Smooth muscle cell (in vitro differentiated cells): ENCODE measurements around the gene LMO7. TPM values are rescaled to one million over a fixed set of nuclear protein-coding genes. Genes with fewer than 3 reads are reported as not detected.

ENCODE experiments used
- DNase-seq: peaks from one replicate; lab custom pipeline; 2025; ENCODE audit not compliant: unreplicated experiment; lab: John Stamatoyannopoulos, UW
- H2AFZ ChIP-seq: fragments of 200-600 bp; sonication (generic); 2 replicates; pipeline ENCODE4 v1.6.0; 2016; ENCODE audit warnings: antibody characterized with exemption, low read depth, mild to moderate bottlenecking
- H3F3A ChIP-seq: fragments of 200-600 bp; sonication (generic); 2 replicates; pipeline ENCODE4 v1.6.0; 2017; ENCODE audit warnings: antibody characterized with exemption, low read depth
- H3K27ac ChIP-seq: fragments of 200-600 bp; sonication (generic); 2 replicates; pipeline ENCODE4 v1.5.1; 2016; ENCODE audit warnings: low read depth, mild to moderate bottlenecking
- H3K27me3 ChIP-seq: fragments of 200-600 bp; sonication (generic); 2 replicates; pipeline ENCODE4 v1.6.1; 2016; ENCODE audit warnings: low read depth, mild to moderate bottlenecking
- H3K36me3 ChIP-seq: fragments of 200-600 bp; sonication (generic); 2 replicates; pipeline ENCODE4 v1.5.1; 2016; ENCODE audit warnings: low read depth
- H3K4me1 ChIP-seq: fragments of 200-600 bp; sonication (generic); 2 replicates; pipeline ENCODE4 v1.5.1; 2016; ENCODE audit warnings: low read depth
- H3K4me2 ChIP-seq: fragments of 200-600 bp; sonication (generic); 2 replicates; pipeline ENCODE4 v1.6.0; 2016; ENCODE audit warnings: mild to moderate bottlenecking
- H3K4me3 ChIP-seq: fragments of 200-600 bp; sonication (generic); 2 replicates; pipeline ENCODE4 v1.5.1; 2016; ENCODE audit warnings: mild to moderate bottlenecking
- H3K79me2 ChIP-seq: fragments of 200-600 bp; sonication (generic); 2 replicates; pipeline ENCODE4 v1.6.0; 2016; ENCODE audit warnings: low read depth, mild to moderate bottlenecking
- H3K9ac ChIP-seq: fragments of 200-600 bp; sonication (generic); 2 replicates; pipeline ENCODE4 v1.6.0; 2016; ENCODE audit warnings: low read depth
- H3K9me3 ChIP-seq: fragments of 200-600 bp; sonication (generic); replicated peaks from 2 replicates; pipeline ENCODE4 v1.5.1; 2016; ENCODE audit warnings: low read depth
- H4K20me1 ChIP-seq: fragments of 200-600 bp; sonication (generic); 2 replicates; pipeline ENCODE4 v1.6.0; 2016; ENCODE audit warnings: low read depth
- WGBS: methylation state at CpG from one replicate; pipeline ENCODE4 v1.1.7; 2016; ENCODE audit warnings: low lambda C conversion rate; 5-methylcytosine and 5-hydroxymethylcytosine counted together
- polyA plus RNA-seq: library from polyadenylated mRNA; unstranded; fragments of >200 nt; fragmentation: Nextera tagmentation; extraction: Ambion mirVana; gene quantifications from 2 replicates; pipeline ENCODE4 v1.2.1, GENCODE V29; 2016
- total RNA-seq: library from RNA; depleted of rRNA; stranded (reverse); fragments of >200 nt; gene quantifications from 2 replicates; pipeline ENCODE4 v1.2.3, GENCODE V29; 2014
- TF ChIP-seq, protein P1 (sequence below): fragments of 200-600 bp; sonication (generic); IDR thresholded peaks from 2 replicates; pipeline ENCODE4 v1.5.1; 2017; ENCODE audit warnings: borderline replicate concordance, mild to moderate bottlenecking, antibody characterized with exemption; ENCODE audit not compliant: insufficient read depth, poor library complexity, severe bottlenecking

The LMO7 gene
- total and polyA plus RNA-seq, 2 experiments from 2014 or later, result 157 to 213 TPM

DNA sequence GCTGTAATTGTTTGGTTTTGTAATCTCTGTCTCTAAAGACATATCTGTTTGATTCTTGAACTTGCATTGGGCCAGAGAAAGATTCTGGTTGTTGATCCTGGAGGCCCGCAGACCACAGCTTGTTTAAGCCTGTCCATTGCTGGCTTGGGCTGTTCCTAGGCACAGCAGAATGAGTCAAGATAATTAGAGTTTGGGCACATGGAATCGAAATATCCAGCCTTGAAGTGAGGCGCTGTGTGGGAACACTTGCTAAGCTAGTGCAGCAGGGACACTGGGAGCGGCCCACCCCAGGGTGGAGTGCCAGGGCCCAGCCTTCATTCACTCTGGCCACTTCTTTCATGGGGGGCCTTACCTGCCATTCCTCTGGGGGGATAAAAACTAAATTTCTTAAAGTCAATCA lies 219.7 kb downstream of the LMO7 start:
- no peak for DNase-seq
- peaks cover 55% of the 10 kb centered on the region for H4K20me1 ChIP-seq
- H3K27ac ChIP-seq, result no peak overlapping the region
- H3K4me2 ChIP-seq, result no peak overlapping the region
- H3K4me3 ChIP-seq, result no peak overlapping the region
- H3K36me3 ChIP-seq, result peaks cover 42% of the 10 kb centered on the region
- peaks cover 3% of the 10 kb centered on the region for H3K79me2 ChIP-seq
- WGBS, result 94% methylated on average over 4 of the region's 4 CpGs
- H3K4me1 ChIP-seq, result no peaks in the 10 kb centered on the region
- no peak overlapping the region for H3K9ac ChIP-seq
- no peaks in the 10 kb centered on the region for H3K27me3 ChIP-seq
- peaks cover 7% of the 10 kb centered on the region for H3F3A ChIP-seq
- TF ChIP-seq, protein P1, sequence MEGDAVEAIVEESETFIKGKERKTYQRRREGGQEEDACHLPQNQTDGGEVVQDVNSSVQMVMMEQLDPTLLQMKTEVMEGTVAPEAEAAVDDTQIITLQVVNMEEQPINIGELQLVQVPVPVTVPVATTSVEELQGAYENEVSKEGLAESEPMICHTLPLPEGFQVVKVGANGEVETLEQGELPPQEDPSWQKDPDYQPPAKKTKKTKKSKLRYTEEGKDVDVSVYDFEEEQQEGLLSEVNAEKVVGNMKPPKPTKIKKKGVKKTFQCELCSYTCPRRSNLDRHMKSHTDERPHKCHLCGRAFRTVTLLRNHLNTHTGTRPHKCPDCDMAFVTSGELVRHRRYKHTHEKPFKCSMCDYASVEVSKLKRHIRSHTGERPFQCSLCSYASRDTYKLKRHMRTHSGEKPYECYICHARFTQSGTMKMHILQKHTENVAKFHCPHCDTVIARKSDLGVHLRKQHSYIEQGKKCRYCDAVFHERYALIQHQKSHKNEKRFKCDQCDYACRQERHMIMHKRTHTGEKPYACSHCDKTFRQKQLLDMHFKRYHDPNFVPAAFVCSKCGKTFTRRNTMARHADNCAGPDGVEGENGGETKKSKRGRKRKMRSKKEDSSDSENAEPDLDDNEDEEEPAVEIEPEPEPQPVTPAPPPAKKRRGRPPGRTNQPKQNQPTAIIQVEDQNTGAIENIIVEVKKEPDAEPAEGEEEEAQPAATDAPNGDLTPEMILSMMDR, result no peak
- no peaks in the 10 kb centered on the region for H3K9me3 ChIP-seq
- no peak overlapping the region for H2AFZ ChIP-seq

DNA sequence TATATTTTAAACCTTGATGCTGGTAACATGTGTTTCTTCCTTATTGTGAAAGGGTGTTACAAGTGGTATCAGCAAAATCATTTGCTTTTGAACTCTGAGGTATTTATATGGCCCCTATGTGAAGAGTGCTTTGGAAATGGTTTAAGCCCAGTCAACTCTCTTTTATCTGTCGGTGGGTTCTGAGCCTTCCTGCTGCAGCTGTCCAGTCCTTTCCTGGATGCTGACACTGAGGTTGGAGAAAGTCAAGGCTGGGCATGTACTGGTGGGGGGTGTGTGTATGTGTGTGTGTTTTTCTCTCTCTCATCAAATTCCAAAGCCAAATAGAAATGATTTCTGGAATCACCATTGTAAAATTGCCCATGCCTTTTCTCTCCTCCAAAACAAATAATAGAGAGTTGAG lies 221.2 kb downstream of the LMO7 start:
- H3K4me1 ChIP-seq, result no peaks in the 10 kb centered on the region
- H2AFZ ChIP-seq, result no peak overlapping the region
- H3K27ac ChIP-seq, result no peak overlapping the region
- H3K9me3 ChIP-seq, result no peaks in the 10 kb centered on the region
- TF ChIP-seq, protein P1, result no peak
- H3F3A ChIP-seq, result peaks cover 7% of the 10 kb centered on the region
- H3K36me3 ChIP-seq, result peaks cover 27% of the 10 kb centered on the region
- no peak overlapping the region for H3K4me3 ChIP-seq
- DNase-seq, result no peak
- no peaks in the 10 kb centered on the region for H3K27me3 ChIP-seq
- H3K79me2 ChIP-seq, result no peaks in the 10 kb centered on the region
- H4K20me1 ChIP-seq, result peaks cover 44% of the 10 kb centered on the region
- no peak overlapping the region for H3K4me2 ChIP-seq
- no peak overlapping the region for H3K9ac ChIP-seq
- WGBS, result 50% methylated on average over 1 of the region's 1 CpG

DNA sequence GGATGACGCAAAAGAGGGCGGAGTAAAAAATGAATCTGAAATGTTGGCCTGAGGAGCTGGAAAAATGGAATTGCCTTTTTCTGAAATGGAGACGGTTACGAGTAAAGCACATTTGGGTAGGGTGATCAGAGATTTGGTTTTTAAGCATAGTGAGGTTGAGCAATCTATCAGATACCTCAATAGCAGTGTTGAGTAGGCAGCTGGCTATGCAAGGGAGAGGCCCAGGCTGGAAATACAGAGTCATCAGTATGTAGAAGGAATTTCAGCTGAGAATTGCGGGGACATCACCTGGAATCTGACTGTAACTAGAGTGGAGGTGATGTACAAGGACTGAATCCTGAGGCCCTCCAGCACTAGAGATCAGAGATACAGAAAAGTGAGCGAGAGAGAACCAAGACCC lies 224.8 kb downstream of the LMO7 start:
- Histone ChIP-seq H3K9ac (no peak overlapping the region), H3K9me3 (no peaks in the 10 kb centered on the region), H3K36me3 (peaks cover 18% of the 10 kb centered on the region), H3K4me1 (no peaks in the 10 kb centered on the region), H3F3A (peaks cover 7% of the 10 kb centered on the region), H3K27ac (no peak overlapping the region), H3K27me3 (no peaks in the 10 kb centered on the region), H3K4me2 (no peak overlapping the region), H2AFZ (no peak overlapping the region), H3K79me2 (no peaks in the 10 kb centered on the region), H4K20me1 (peaks cover 24% of the 10 kb centered on the region), H3K4me3 (no peak overlapping the region)
- 97% methylated on average over 6 of the region's 6 CpGs for WGBS
- DNase-seq, result no peak
- TF ChIP-seq, protein P1, result no peak

DNA sequence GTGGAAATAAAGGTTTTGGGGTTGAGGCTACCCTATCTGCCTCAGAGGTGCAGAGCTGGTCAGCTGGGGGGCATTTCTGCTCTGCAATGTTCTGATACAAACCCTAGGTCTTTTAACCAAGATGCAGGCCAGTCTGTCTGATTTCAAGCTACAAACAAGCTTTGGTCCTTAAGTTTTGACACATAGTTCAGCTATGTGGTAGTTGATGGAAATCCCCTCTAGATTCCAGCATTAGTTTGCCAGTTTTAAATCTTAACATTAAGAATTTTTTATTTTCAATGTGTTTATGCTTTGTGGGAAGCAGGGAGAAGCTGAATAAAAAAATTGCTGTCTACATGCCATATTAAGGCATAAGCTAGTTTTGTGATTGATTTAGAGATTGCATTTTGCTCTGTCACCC lies 225.7 kb downstream of the LMO7 start:
- Histone ChIP-seq H3K9ac (no peak overlapping the region), H3F3A (peaks cover 7% of the 10 kb centered on the region), H3K27me3 (no peaks in the 10 kb centered on the region), H3K4me2 (no peak overlapping the region), H2AFZ (no peak overlapping the region), H3K4me3 (no peak overlapping the region), H3K36me3 (peaks cover 15% of the 10 kb centered on the region), H4K20me1 (peaks cover 16% of the 10 kb centered on the region), H3K4me1 (no peaks in the 10 kb centered on the region), H3K79me2 (no peaks in the 10 kb centered on the region), H3K9me3 (no peaks in the 10 kb centered on the region), H3K27ac (no peak overlapping the region)
- DNase-seq, result no peak
- TF ChIP-seq, protein P1, result no peak
